HCT116 (cell line): ENCODE results near the gene SYNDIG1. TPM values are rescaled to one million over a fixed set of nuclear protein-coding genes. Genes with fewer than 3 reads are reported as not detected.

Experiments
- ATAC-seq: fragments of 200-7000 bp; cut with Tn5 transposase; 2 replicates; pipeline ENCODE4 v1.9.1; 2020; ENCODE audit warnings: mild to moderate bottlenecking, moderate library complexity
- BruUV-seq: library from RNA; stranded (reverse); fragments of 400-500 nt; replicated peaks from 2 replicates; lab custom pipeline; 2021; lab: Mats Ljungman, UMichigan
- CTCF ChIA-PET: fragments of 300-600 bp; sonication (Branson Sonifier 250); formaldehyde crosslinking; loops from one replicate; lab custom pipeline; 2021; ENCODE audit warnings: antibody characterized with exemption; lab: Charles Lee
- POLR2A ChIA-PET: fragments of 300-600, 350-600 bp; sonication (Branson Sonifier 250); formaldehyde crosslinking; loops from one replicate; lab custom pipeline; 2021; ENCODE audit warnings: antibody characterized with exemption; lab: Charles Lee
- RAD21 ChIA-PET, 2 experiments: fragments of 300-600 bp; sonication (Branson Sonifier 250); formaldehyde crosslinking; loops; one replicate each; lab custom pipeline; 2023; ENCODE audit warnings: low total read pairs in 2 of 2; ENCODE audit not compliant: uncharacterized antibody in 2 of 2, unreplicated experiment in 2 of 2, low non-redundant PET in 1 of 2; lab: Charles Lee
- DNase-seq: peaks from one replicate; pipeline ENCODE4 v3.0.0-alpha.2; 2010; ENCODE audit warnings: low read depth, low spot score
- H2AFZ ChIP-seq: fragments of 200-600 bp; shearing (Covaris generic), sonication (generic); 2 replicates; pipeline ENCODE4 v1.6.1; 2017; ENCODE audit warnings: low read depth, mixed run types, mixed read lengths, antibody characterized with exemption, low read length; ENCODE audit not compliant: poor library complexity, severe bottlenecking
- H3K27ac ChIP-seq: 2 replicates; pipeline ENCODE4 v1.5.1; 2012; ENCODE audit warnings: low read depth, low read length
- H3K27me3 ChIP-seq: fragments of 200-600 bp; sonication (generic); 2 replicates; pipeline ENCODE4 v1.6.1; 2016; ENCODE audit warnings: mixed run types, low read length, mixed read lengths; ENCODE audit not compliant: insufficient read depth
- H3K36me3 ChIP-seq, 2 experiments: fragments of 200-500 bp in 1 of 2; fragments of 200-600 bp in 1 of 2; sonication (Bioruptor generic) in 1 of 2; sonication (generic) in 1 of 2; 2 replicates each; pipeline versions ENCODE4 v1.5.1 to v1.6.1; 2014 to 2016; ENCODE audit warnings: low read length in 2 of 2, inconsistent platforms in 1 of 2, mixed read lengths in 1 of 2, mixed run types in 1 of 2; ENCODE audit not compliant: insufficient read depth in 2 of 2, control insufficient read depth in 1 of 2
- H3K4me1 ChIP-seq, 2 experiments: fragments of 200-600 bp in 1 of 2; sonication (generic) in 1 of 2; 2 replicates each; pipeline versions ENCODE4 v1.5.1 to v1.6.1; 2012 to 2017; ENCODE audit warnings: low read length in 2 of 2, inconsistent platforms in 1 of 2, mild to moderate bottlenecking in 1 of 2, mixed read lengths in 1 of 2, mixed run types in 1 of 2, moderate library complexity in 1 of 2; ENCODE audit not compliant: insufficient read depth in 2 of 2, control insufficient read depth in 1 of 2
- H3K4me2 ChIP-seq: fragments of 200-600 bp; sonication (generic); 2 replicates; pipeline ENCODE4 v1.6.1; 2017; ENCODE audit warnings: mixed run types, low read length, mixed read lengths
- H3K4me3 ChIP-seq, 2 experiments: fragments of 200-600 bp in 1 of 2; sonication (generic) in 1 of 2; replicated peaks in 1 of 2; 2 replicates each; pipeline ENCODE4 v1.5.1; 2011 to 2016; ENCODE audit warnings: low read length in 2 of 2, control low read depth in 1 of 2, low read depth in 1 of 2, mild to moderate bottlenecking in 1 of 2, mixed read lengths in 1 of 2, mixed run types in 1 of 2
- H3K79me2 ChIP-seq: fragments of 200-600 bp; sonication (generic); 2 replicates; pipeline ENCODE4 v1.6.1; 2017; ENCODE audit warnings: mild to moderate bottlenecking, mixed run types, low read length, moderate library complexity, mixed read lengths; ENCODE audit not compliant: insufficient read depth
- H3K9ac ChIP-seq: fragments of 200-600 bp; sonication (generic); 2 replicates; pipeline ENCODE4 v1.6.1; 2016; ENCODE audit warnings: low read length, mixed read lengths
- H3K9me2 ChIP-seq: fragments of 200-600 bp; sonication (generic), shearing (Covaris generic); 2 replicates; pipeline ENCODE4 v1.6.1; 2017; ENCODE audit warnings: mixed run types, mild to moderate bottlenecking, moderate library complexity; ENCODE audit not compliant: insufficient read depth
- H3K9me3 ChIP-seq, 2 experiments: fragments of 200-500 bp in 1 of 2; fragments of 200-600 bp in 1 of 2; sonication (Bioruptor generic) in 1 of 2; sonication (generic) in 1 of 2; 2 replicates each; pipeline ENCODE4 v1.6.1; 2014 to 2017; ENCODE audit warnings: low read length in 2 of 2, mixed read lengths in 2 of 2, inconsistent platforms in 1 of 2, low read depth in 1 of 2, mild to moderate bottlenecking in 1 of 2, mixed run types in 1 of 2, moderate library complexity in 1 of 2; ENCODE audit not compliant: control insufficient read depth in 1 of 2, insufficient read depth in 1 of 2
- H4K20me1 ChIP-seq: fragments of 200-600 bp; sonication (generic), shearing (Covaris generic); 2 replicates; pipeline ENCODE4 v1.6.1; 2017; ENCODE audit warnings: mixed run types, mild to moderate bottlenecking, moderate library complexity; ENCODE audit not compliant: insufficient read depth
- ATF3 ChIP-seq: IDR thresholded peaks from 2 replicates; pipeline ENCODE4 v1.6.1; 2012
- CBX3 ChIP-seq: IDR thresholded peaks from 2 replicates; pipeline ENCODE4 v1.6.1; 2012; ENCODE audit warnings: low read depth
- CEBPB ChIP-seq: IDR thresholded peaks from 2 replicates; pipeline ENCODE4 v1.6.1; 2012; ENCODE audit warnings: low read depth
- CTCF ChIP-seq, 3 experiments: fragments of 200-600 bp in 1 of 3; sonication (generic) in 1 of 3; IDR thresholded peaks in 2 of 3; conservative IDR thresholded peaks in 1 of 3; 2 replicates each; pipeline ENCODE4 v1.5.1; 2012 to 2017; ENCODE audit warnings: low read depth in 2 of 3, low read length in 2 of 3, antibody characterized with exemption in 1 of 3, borderline replicate concordance in 1 of 3, control low read depth in 1 of 3, mild to moderate bottlenecking in 1 of 3, mixed read lengths in 1 of 3, mixed run types in 1 of 3, moderate library complexity in 1 of 3; ENCODE audit not compliant: insufficient read depth in 1 of 3
- EZH2 ChIP-seq: fragments of 200-600 bp; sonication (generic); IDR thresholded peaks from 2 replicates; pipeline ENCODE4 v1.6.1; 2017; ENCODE audit warnings: antibody characterized with exemption, mixed run types
- EZH2phosphoT487 ChIP-seq: fragments of 200-600 bp; IDR thresholded peaks from 2 replicates; pipeline ENCODE4 v1.6.1; 2018; ENCODE audit warnings: antibody characterized with exemption, borderline replicate concordance
- POLR2A ChIP-seq: IDR thresholded peaks from 2 replicates; pipeline ENCODE4 v1.7.0; 2011; ENCODE audit warnings: borderline replicate concordance; ENCODE audit not compliant: insufficient read depth, insufficient read length; ENCODE audit errors: extremely low read depth
- POLR2AphosphoS5 ChIP-seq: IDR thresholded peaks from 2 replicates; pipeline ENCODE4 v1.6.1; 2011; ENCODE audit warnings: mild to moderate bottlenecking, low read depth, low read length, moderate library complexity
- REST ChIP-seq: IDR thresholded peaks from 2 replicates; pipeline ENCODE4 v1.6.1; 2012; ENCODE audit warnings: low read depth
- SP1 ChIP-seq: IDR thresholded peaks from 2 replicates; pipeline ENCODE4 v1.6.1; 2012; ENCODE audit warnings: low read depth
- ZNF274 ChIP-seq: fragments of 200-500 bp; sonication (Bioruptor generic); IDR thresholded peaks from 2 replicates; pipeline ENCODE4 v1.6.1; 2014; ENCODE audit warnings: mild to moderate bottlenecking, low read depth, low read length, inconsistent platforms
- intact Hi-C: fragments of 100-400 bp; cut with micrococcal nuclease; formaldehyde crosslinking; loops from 2 replicates; pipeline ENCODE4 v1.10.0; 2022
- total RNA-seq: library from RNA; stranded (reverse); gene quantifications from one replicate; pipeline ENCODE4 v1.2.1, GENCODE V29; 2021; ENCODE audit not compliant: unreplicated experiment
- TF ChIP-seq, protein P1 (sequence below): IDR thresholded peaks from 2 replicates; pipeline ENCODE4 v1.6.1; 2011; ENCODE audit warnings: mild to moderate bottlenecking, low read length, moderate library complexity; ENCODE audit not compliant: insufficient replicate concordance; ENCODE audit errors: extremely low read depth

SYNDIG1 gene
- total RNA-seq, 1 experiment from 2014 or later, result not detected

DNA sequence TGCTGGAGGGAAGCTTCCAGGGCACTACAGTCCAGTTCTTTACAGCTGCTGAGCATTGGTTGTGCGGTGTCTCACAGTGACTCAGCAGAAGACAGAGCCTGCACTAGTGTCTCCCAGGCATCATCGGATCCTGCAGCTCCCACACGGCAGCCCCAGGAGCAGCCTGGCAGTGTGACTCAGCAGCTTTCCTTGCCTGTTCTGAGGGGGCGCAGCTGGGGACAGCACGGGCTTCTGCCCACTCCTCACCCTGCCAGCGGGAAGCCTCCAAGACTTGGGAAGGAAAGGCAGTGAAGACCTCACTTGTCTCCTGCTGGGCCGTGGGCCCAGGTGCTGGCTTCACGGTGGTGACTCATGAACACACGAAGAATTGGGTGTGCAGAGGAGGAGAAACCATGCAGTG is 165.4 kb downstream of the SYNDIG1 start:
- H3K79me2 ChIP-seq, result no peaks in the 10 kb centered on the region
- H2AFZ ChIP-seq, result peak overlapping the region; percentile 24
- no peaks in the 10 kb centered on the region for H3K36me3 ChIP-seq
- DNase-seq (peak; percentile 29), ATAC-seq (peak; percentile 96)
- H3K27me3 ChIP-seq, result no peaks in the 10 kb centered on the region; the same call in 1 of the 2 replicates
- ChIA-PET POLR2A (no interaction called here), RAD21 (no interaction called here), CTCF (no interaction called here)
- peak overlapping the region in 1 of 2 experiments; percentile 37; a peak in 2 of 4 replicates for H3K4me3 ChIP-seq
- peak overlapping the region; percentile 24 for H3K27ac ChIP-seq
- H4K20me1 ChIP-seq, result no peaks in the 10 kb centered on the region
- no peaks in the 10 kb centered on the region for H3K9me3 ChIP-seq
- TF ChIP-seq EZH2 (no peak), ATF3 (no peak), CBX3 (no peak), SP1 (no peak), POLR2AphosphoS5 (no peak), EZH2phosphoT487 (no peak), ZNF274 (no peak), CTCF (IDR thresholded peaks at IDR 0.05 in 2 of 3, conservative IDR thresholded peaks at IDR 0.05 in 1 of 3; ENCODE audit: borderline replicate concordance in 1 of 3, insufficient read depth in 1 of 3, low read depth in 2 of 3, low read length in 2 of 3) (no peak), CEBPB (no peak), POLR2A (no peak), REST (no peak)
- TF ChIP-seq, protein P1, sequence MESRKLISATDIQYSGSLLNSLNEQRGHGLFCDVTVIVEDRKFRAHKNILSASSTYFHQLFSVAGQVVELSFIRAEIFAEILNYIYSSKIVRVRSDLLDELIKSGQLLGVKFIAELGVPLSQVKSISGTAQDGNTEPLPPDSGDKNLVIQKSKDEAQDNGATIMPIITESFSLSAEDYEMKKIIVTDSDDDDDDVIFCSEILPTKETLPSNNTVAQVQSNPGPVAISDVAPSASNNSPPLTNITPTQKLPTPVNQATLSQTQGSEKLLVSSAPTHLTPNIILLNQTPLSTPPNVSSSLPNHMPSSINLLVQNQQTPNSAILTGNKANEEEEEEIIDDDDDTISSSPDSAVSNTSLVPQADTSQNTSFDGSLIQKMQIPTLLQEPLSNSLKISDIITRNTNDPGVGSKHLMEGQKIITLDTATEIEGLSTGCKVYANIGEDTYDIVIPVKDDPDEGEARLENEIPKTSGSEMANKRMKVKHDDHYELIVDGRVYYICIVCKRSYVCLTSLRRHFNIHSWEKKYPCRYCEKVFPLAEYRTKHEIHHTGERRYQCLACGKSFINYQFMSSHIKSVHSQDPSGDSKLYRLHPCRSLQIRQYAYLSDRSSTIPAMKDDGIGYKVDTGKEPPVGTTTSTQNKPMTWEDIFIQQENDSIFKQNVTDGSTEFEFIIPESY, result no peak
- intact Hi-C loops, result no loop called here
- BruUV-seq, result no TSS peak
- no peaks in the 10 kb centered on the region for H3K9me2 ChIP-seq
- H3K4me1 ChIP-seq, result peaks cover 7 to 13% of the 10 kb centered on the region in 2 experiments
- peak overlapping the region; percentile 73 for H3K4me2 ChIP-seq
- H3K9ac ChIP-seq, result peak overlapping the region; percentile 2; the same call in 1 of the 2 replicates
